Jurkat, Clone E6-1 (cell line): ENCODE measurements around the gene PALM.
"Not testable (repeated sequence)": the region's sequence is repeated elsewhere in the genome, so short reads cannot be mapped to it uniquely, and the experiment has no call there.

ENCODE experiments used
- DNase-seq: peaks from one replicate; pipeline ENCODE4 v3.0.0-alpha.2; 2011; ENCODE audit warnings: low read depth, low spot score
- H3K4me3 ChIP-seq: 2 replicates; pipeline ENCODE4 v1.5.1; 2011; ENCODE audit warnings: mild to moderate bottlenecking, low read length, control low read depth, moderate library complexity

Gene PALM

GRCh38 chr19:677601-678436 is 30.9 kb upstream of the PALM start:
- DNase-seq: no peak
- no peak overlapping the region for H3K4me3 ChIP-seq

- no peak for DNase-seq
- peak overlapping the region; percentile 61; the same call in 1 of the 2 replicates for H3K4me3 ChIP-seq
Observed at GRCh38 chr19:678791-679388, 29.8 kb upstream of the PALM start.

GRCh38 chr19:679418-680286 is 29.1 kb upstream of the PALM start:
- peak overlapping the region; percentile 61 for H3K4me3 ChIP-seq
- no peak for DNase-seq

- peak; percentile 94 for DNase-seq
- peak overlapping the region; percentile 63 for H3K4me3 ChIP-seq
Observed at GRCh38 chr19:680287-681028, 28.3 kb upstream of the PALM start.

GRCh38 chr19:681029-682019 is 27.4 kb upstream of the PALM start:
- peak overlapping the region; percentile 63 for H3K4me3 ChIP-seq
- DNase-seq: peak; percentile 91

GRCh38 chr19:682678-683320 is 25.9 kb upstream of the PALM start:
- DNase-seq: no peak
- no peak overlapping the region for H3K4me3 ChIP-seq

GRCh38 chr19:685454-685931 is 23.2 kb upstream of the PALM start:
- no peak for DNase-seq
- H3K4me3 ChIP-seq: no peak overlapping the region

GRCh38 chr19:686589-687297 is 22.0 kb upstream of the PALM start:
- H3K4me3 ChIP-seq: no peak overlapping the region
- no peak for DNase-seq

- no peak overlapping the region for H3K4me3 ChIP-seq
- DNase-seq: no peak
Observed at GRCh38 chr19:687569-688166, 21.1 kb upstream of the PALM start.

- no peak overlapping the region for H3K4me3 ChIP-seq
- no peak for DNase-seq
Observed at GRCh38 chr19:688214-688613, 20.5 kb upstream of the PALM start.

- H3K4me3 ChIP-seq: no peak overlapping the region
- no peak for DNase-seq
Observed at GRCh38 chr19:688992-689391, 19.7 kb upstream of the PALM start.

- no peak for DNase-seq
- no peak overlapping the region for H3K4me3 ChIP-seq
Observed at GRCh38 chr19:690203-690602, 18.5 kb upstream of the PALM start.

GRCh38 chr19:694481-695351 is 14.0 kb upstream of the PALM start:
- no peak for DNase-seq
- no peak overlapping the region for H3K4me3 ChIP-seq

GRCh38 chr19:695352-695949 is 13.3 kb upstream of the PALM start, which contains the start of gene PRSS57:
Gene PRSS57, minus strand, starts transcription at chr19:695452. Its CDS starts 22 bp downstream, at chr19:695430.
- no peak for DNase-seq
- no peak within 1 kb of the TSS for H3K4me3 ChIP-seq

- not testable (repeated sequence) for DNase-seq
Observed at GRCh38 chr19:698529-698928, 10.2 kb upstream of the PALM start.

More at GRCh38 chr19:698529-698928, 10.2 kb upstream of the PALM start:
- not testable (repeated sequence) for H3K4me3 ChIP-seq
